Kidney (tissue), 14 donors: ENCODE measurements around the gene EPHA5. TPM values are rescaled to one million over a fixed set of nuclear protein-coding genes. Genes with fewer than 3 reads are reported as not detected.

Experiments
- DNase-seq, 5 donors: peaks; one replicate each; pipeline ENCODE4 v3.0.0-alpha.2; 2013 to 2020
- FAIRE-seq: peaks from 2 replicates; lab custom pipeline; 2012; peaks lifted over from hg19 to GRCh38; lab: Jason Lieb, UNC
- H3K27ac ChIP-seq, 2 donors: one replicate each; pipeline ENCODE4 v1.7.0; 2013; ENCODE audit warnings: low read depth in 2 of 2, low read length in 2 of 2, inconsistent platforms in 1 of 2
- H3K27me3 ChIP-seq: one replicate; pipeline ENCODE4 v1.7.1; 2013; ENCODE audit warnings: low read length, inconsistent platforms; ENCODE audit not compliant: control insufficient read depth, insufficient read depth
- H3K36me3 ChIP-seq, 3 donors: one replicate each; pipeline versions ENCODE4 v1.7.0 to v1.7.1; 2013; ENCODE audit warnings: low read length in 3 of 3, control low read depth in 1 of 3, inconsistent platforms in 1 of 3; ENCODE audit not compliant: insufficient read depth in 3 of 3, control insufficient read depth in 2 of 3
- H3K4me1 ChIP-seq, 3 donors: one replicate each; pipeline versions ENCODE4 v1.7.0 to v1.7.1; 2013; ENCODE audit warnings: low read length in 3 of 3, inconsistent platforms in 1 of 3, low read depth in 1 of 3; ENCODE audit not compliant: control insufficient read depth in 2 of 3, insufficient read depth in 2 of 3
- H3K4me3 ChIP-seq, 3 donors: one replicate each; pipeline versions ENCODE4 v1.7.0 to v1.8.1; 2013; ENCODE audit warnings: low read length in 3 of 3, control low read depth in 1 of 3, inconsistent platforms in 1 of 3
- H3K9ac ChIP-seq, 3 donors: one replicate each; pipeline versions ENCODE4 v1.7.0 to v1.7.1; 2013; ENCODE audit warnings: low read length in 3 of 3, control low read depth in 1 of 3, inconsistent platforms in 1 of 3
- H3K9me3 ChIP-seq, 3 donors: one replicate each; pipeline versions ENCODE4 v1.7.0 to v1.7.1; 2013; ENCODE audit warnings: low read length in 3 of 3, control low read depth in 1 of 3, inconsistent platforms in 1 of 3; ENCODE audit not compliant: control insufficient read depth in 2 of 3, insufficient read depth in 1 of 3
- intact Hi-C: fragments of 100-400 bp; cut with DNase I; formaldehyde crosslinking; loops from one replicate; pipeline ENCODE4 v1.11.1; 2022
- polyA plus RNA-seq: library from polyadenylated mRNA; stranded (reverse); fragments of 350-450 nt; fragmentation: Illumina TruSeq; extraction: RNeasy Lipid Tissue Mini Kit (QIAGEN cat#74804); gene quantifications from one replicate; pipeline ENCODE4 v1.2.3, GENCODE V29; 2014; ENCODE audit warnings: low read depth, low replicate concordance; ENCODE audit not compliant: insufficient read depth
- total RNA-seq: library from RNA; stranded (reverse); fragmentation: NEBNext Ultra II Directional; extraction: Animal tissue kit (Norgen Biotek cat#: 25700); gene quantifications from one replicate; pipeline ENCODE4 v1.2.1, GENCODE V29; 2021
- TF ChIP-seq, protein P1 (sequence below): IDR thresholded peaks from 3 replicates; pipeline ENCODE4 v1.5.1; 2012; ENCODE audit warnings: mild to moderate bottlenecking, moderate library complexity, borderline replicate concordance; ENCODE audit not compliant: insufficient read depth; ENCODE audit errors: extremely low read depth
- donor health status: control.
- donor health status: control.
- donor health status: control.
- donor health status: control.
- donor health status: control.
- donor health status: DM: yes; HTN: yes; CAD: no.
- donor health status: Normal renal cell carcinoma (clear cell type).

The EPHA5 gene
- total and polyA plus RNA-seq, 2 donors from 2014 or later: 0.22 TPM; not detected in 1

DNA sequence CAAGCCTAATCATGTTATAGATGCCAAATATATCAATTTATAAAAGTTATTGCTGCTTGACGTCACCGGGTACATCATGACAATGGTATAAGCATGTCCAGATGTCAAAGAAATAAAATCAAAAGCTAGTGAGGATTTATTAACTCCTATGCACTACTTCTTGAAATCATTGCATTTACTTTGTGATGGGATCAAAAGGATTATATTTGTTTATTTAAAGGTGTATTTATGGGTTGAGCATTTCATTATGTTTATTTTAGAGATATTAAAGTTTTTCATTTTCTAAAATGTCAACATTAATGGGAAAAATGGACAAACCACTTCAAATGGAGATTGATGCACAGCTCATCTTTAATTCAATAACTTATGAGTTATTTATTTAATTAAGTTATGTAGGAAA, 277.8 kb downstream of the EPHA5 start:
- Histone ChIP-seq H3K9ac (no peak overlapping the region), H3K27me3 (no peaks in the 10 kb centered on the region), H3K27ac (no peak overlapping the region), H3K36me3 (no peaks in the 10 kb centered on the region), H3K4me1 (no peaks in the 10 kb centered on the region), H3K4me3 (no peak overlapping the region), H3K9me3 (no peaks in the 10 kb centered on the region)
- TF ChIP-seq, protein P1, sequence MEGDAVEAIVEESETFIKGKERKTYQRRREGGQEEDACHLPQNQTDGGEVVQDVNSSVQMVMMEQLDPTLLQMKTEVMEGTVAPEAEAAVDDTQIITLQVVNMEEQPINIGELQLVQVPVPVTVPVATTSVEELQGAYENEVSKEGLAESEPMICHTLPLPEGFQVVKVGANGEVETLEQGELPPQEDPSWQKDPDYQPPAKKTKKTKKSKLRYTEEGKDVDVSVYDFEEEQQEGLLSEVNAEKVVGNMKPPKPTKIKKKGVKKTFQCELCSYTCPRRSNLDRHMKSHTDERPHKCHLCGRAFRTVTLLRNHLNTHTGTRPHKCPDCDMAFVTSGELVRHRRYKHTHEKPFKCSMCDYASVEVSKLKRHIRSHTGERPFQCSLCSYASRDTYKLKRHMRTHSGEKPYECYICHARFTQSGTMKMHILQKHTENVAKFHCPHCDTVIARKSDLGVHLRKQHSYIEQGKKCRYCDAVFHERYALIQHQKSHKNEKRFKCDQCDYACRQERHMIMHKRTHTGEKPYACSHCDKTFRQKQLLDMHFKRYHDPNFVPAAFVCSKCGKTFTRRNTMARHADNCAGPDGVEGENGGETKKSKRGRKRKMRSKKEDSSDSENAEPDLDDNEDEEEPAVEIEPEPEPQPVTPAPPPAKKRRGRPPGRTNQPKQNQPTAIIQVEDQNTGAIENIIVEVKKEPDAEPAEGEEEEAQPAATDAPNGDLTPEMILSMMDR: no peak
- DNase-seq: no peak
- FAIRE-seq: no peak
- intact Hi-C loops: no loop called here

DNA sequence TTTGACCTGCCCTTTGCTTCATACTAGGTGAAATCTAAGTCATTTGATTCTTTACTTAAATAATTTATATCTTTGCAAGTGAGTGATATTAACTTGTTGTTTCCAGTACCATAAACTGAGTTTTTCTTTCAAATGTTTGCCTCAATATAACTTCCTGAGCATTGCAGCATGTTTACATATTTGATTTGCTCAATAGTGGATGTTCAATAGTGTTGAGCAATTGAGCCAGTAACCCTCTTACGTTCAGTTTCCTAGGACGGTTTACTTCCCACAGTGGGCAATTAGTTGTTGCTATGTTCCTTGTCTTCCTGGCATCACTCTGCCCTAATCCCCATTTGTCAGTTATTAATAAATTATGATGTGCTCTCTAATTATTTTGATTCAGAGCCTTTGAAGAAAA, 278.5 kb downstream of the EPHA5 start:
- intact Hi-C loops: no loop called here
- FAIRE-seq (no peak), DNase-seq (no peak)
- H3K27me3 ChIP-seq: no peaks in the 10 kb centered on the region
- no peaks in the 10 kb centered on the region for H3K36me3 ChIP-seq
- H3K4me3 ChIP-seq: no peak overlapping the region
- H3K9me3 ChIP-seq: no peaks in the 10 kb centered on the region
- TF ChIP-seq, protein P1: no peak
- no peak overlapping the region for H3K9ac ChIP-seq
- H3K27ac ChIP-seq: no peak overlapping the region
- H3K4me1 ChIP-seq: no peaks in the 10 kb centered on the region

DNA sequence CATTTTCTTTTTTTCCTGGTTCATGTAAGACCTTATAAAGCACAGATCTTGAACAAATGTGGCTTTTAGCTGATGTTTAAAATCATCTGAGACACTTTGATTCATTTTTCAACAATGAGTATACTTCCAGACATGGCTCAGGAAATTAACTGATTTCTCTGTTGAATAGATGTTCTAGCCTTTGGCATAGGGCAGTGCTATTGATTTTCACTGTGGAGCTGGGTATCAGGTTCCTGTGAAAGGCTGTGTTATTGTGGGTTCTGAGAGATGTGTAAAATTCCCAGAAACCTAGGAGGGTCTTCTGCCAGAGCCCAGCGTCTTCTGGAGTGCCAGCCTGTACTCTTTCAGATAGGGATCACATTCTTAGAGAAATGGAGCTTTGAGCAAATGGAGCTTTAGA, 278.9 kb downstream of the EPHA5 start:
- no peaks in the 10 kb centered on the region for H3K4me1 ChIP-seq
- TF ChIP-seq, protein P1: no peak
- no peak overlapping the region for H3K27ac ChIP-seq
- intact Hi-C loops: no loop called here
- DNase-seq (no peak), FAIRE-seq (no peak)
- H3K36me3 ChIP-seq: no peaks in the 10 kb centered on the region
- H3K9ac ChIP-seq: no peak overlapping the region
- no peaks in the 10 kb centered on the region for H3K27me3 ChIP-seq
- no peak overlapping the region for H3K4me3 ChIP-seq
- no peaks in the 10 kb centered on the region for H3K9me3 ChIP-seq

DNA sequence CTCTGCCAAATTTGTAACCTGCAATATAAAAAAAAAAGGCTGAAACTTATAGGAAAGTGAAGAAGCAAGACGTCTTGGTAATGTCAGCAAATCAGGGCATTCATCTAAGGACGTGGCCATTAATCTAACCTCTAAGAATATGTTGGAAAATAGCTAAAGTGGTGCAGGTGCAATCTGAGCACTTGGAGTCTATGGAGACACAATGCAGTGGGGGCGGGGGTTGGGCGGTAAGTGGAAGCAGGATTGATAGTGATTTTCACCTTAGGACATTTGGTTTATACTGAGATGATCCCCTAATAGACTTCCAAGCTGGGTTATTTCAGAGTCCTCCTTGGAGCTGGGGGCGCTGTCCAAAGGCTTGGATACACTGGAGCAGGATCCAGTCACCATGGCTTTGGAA, 283.4 kb downstream of the EPHA5 start:
- intact Hi-C loops: no loop called here
- FAIRE-seq: no peak
- no peaks in the 10 kb centered on the region for H3K36me3 ChIP-seq
- no peak overlapping the region for H3K4me3 ChIP-seq
- H3K27me3 ChIP-seq: no peaks in the 10 kb centered on the region
- no peak for DNase-seq
- TF ChIP-seq, protein P1: no peak
- H3K9me3 ChIP-seq: no peaks in the 10 kb centered on the region
- H3K4me1 ChIP-seq: no peaks in the 10 kb centered on the region
- no peak overlapping the region for H3K9ac ChIP-seq
- H3K27ac ChIP-seq: no peak overlapping the region
